T-cell (primary cell): ENCODE data around the gene ACACA. TPM values are rescaled to one million over a fixed set of nuclear protein-coding genes. Genes with fewer than 3 reads are reported as not detected.
A peak's percentile ranks its signal among the peaks of the same experiment; 100 is the strongest.

Source experiments
- ATAC-seq, 4 experiments: fragments of 200-7000 bp in 3 of 4; fragments of 150-1000 bp in 1 of 4; cut with Tn5 transposase; replicated peaks in 1 of 4; 1 replicate in 3 of 4; 2 replicates in 1 of 4; pipeline ENCODE4 v1.10.0; 2021; ENCODE audit warnings: moderate library complexity in 3 of 4, mild to moderate bottlenecking in 2 of 4, moderate number of reproducible peaks in 1 of 4
- CTCF ChIA-PET, 2 donors: fragments of 300-600 bp; sonication (Branson Sonifier 250); formaldehyde crosslinking; loops; one replicate each; lab custom pipeline; 2022; ENCODE audit warnings: antibody characterized with exemption in 2 of 2; lab: Charles Lee
- POLR2A ChIA-PET, 2 donors: fragments of 300-600 bp; sonication (Branson Sonifier 250); formaldehyde crosslinking; loops; one replicate each; lab custom pipeline; 2022; ENCODE audit warnings: antibody characterized with exemption in 2 of 2; lab: Charles Lee
- DNase-seq, 35 experiments: peaks; one replicate each; pipeline versions ENCODE4 v3.0.0 to v3.0.0-alpha.2; 2013 to 2023
- H3K27ac ChIP-seq: one replicate; pipeline ENCODE4 v1.5.1; 2013; ENCODE audit warnings: low read length
- H3K27me3 ChIP-seq, 2 experiments: replicated peaks in 1 of 2; 1 replicate in 1 of 2; 2 replicates in 1 of 2; pipeline versions ENCODE4 v1.6.1 to v1.7.0; 2013; ENCODE audit warnings: low read length in 1 of 2, mixed read lengths in 1 of 2; ENCODE audit not compliant: control insufficient read depth in 2 of 2, insufficient read depth in 2 of 2; ENCODE audit errors: extremely low read depth in 1 of 2
- H3K36me3 ChIP-seq, 2 donors: 1 replicate in 1 of 2; 2 replicates in 1 of 2; pipeline versions ENCODE4 v1.6.1 to v1.7.0; 2013; ENCODE audit warnings: low read length in 1 of 2; ENCODE audit not compliant: control insufficient read depth in 2 of 2, insufficient read depth in 1 of 2; ENCODE audit errors: extremely low read depth in 1 of 2
- H3K4me1 ChIP-seq, 2 experiments: 1 replicate in 1 of 2; 2 replicates in 1 of 2; pipeline versions ENCODE4 v1.6.1 to v1.7.0; 2013; ENCODE audit warnings: low read length in 2 of 2, mixed read lengths in 1 of 2; ENCODE audit not compliant: insufficient read depth in 2 of 2, control insufficient read depth in 1 of 2; ENCODE audit errors: extremely low read depth in 1 of 2
- H3K4me3 ChIP-seq, 2 donors: 1 replicate in 1 of 2; 2 replicates in 1 of 2; pipeline versions ENCODE4 v1.5.1 to v1.7.0; 2013; ENCODE audit warnings: mild to moderate bottlenecking in 2 of 2, low read length in 1 of 2, moderate library complexity in 1 of 2; ENCODE audit not compliant: control insufficient read depth in 1 of 2; ENCODE audit errors: extremely low read depth in 1 of 2
- H3K9me3 ChIP-seq: 2 replicates; pipeline ENCODE4 v1.7.0; 2013
- H3K27ac Mint-ChIP-seq, 2 donors: one replicate each; pipeline ENCODE4 v1.8.0; 2020 to 2021; ENCODE audit warnings: mild to moderate bottlenecking in 2 of 2, mixed read lengths in 2 of 2
- H3K27me3 Mint-ChIP-seq, 2 donors: one replicate each; pipeline ENCODE4 v1.8.0; 2021 to 2022; ENCODE audit warnings: mixed read lengths in 2 of 2
- H3K36me3 Mint-ChIP-seq: one replicate; pipeline ENCODE4 v1.8.0; 2021; ENCODE audit warnings: mixed read lengths
- H3K4me1 Mint-ChIP-seq, 3 donors: one replicate each; pipeline ENCODE4 v1.8.0; 2020 to 2022; ENCODE audit warnings: mixed read lengths in 3 of 3, mild to moderate bottlenecking in 1 of 3
- H3K4me3 Mint-ChIP-seq, 3 donors: one replicate each; pipeline ENCODE4 v1.8.0; 2020 to 2022; ENCODE audit warnings: mild to moderate bottlenecking in 3 of 3, mixed read lengths in 3 of 3, moderate library complexity in 3 of 3
- H3K9me3 Mint-ChIP-seq, 3 donors: one replicate each; pipeline ENCODE4 v1.8.0; 2020 to 2022; ENCODE audit warnings: mixed read lengths in 3 of 3
- WGBS: methylation state at CpG from one replicate; pipeline ENCODE4 v1.1.5; 2013; ENCODE audit warnings: missing lambda C conversion rate; ENCODE audit not compliant: insufficient coverage; 5-methylcytosine and 5-hydroxymethylcytosine counted together
- total RNA-seq, 35 experiments: library from RNA in 6 of 35; stranded (reverse) in 6 of 35; fragments of 120-200 nt in 1 of 35; gene quantifications; one replicate each; pipeline versions ENCODE4 v1.2.1 to v1.2.4 and lab custom pipeline; 2013 to 2026

Gene ACACA
- total RNA-seq, 5 donors from 2014 or later (not counting 1 experiment from before 2014, with no cell fraction given), result 15.9 to 30.2 (median 18.0) TPM

GRCh38 chr17:37247825-37248224, 158.8 kb downstream of the ACACA start:
- no peaks in the 10 kb centered on the region for H3K4me1 Mint-ChIP-seq
- ChIA-PET CTCF (no interaction called here), POLR2A (no interaction called here)
- no peak for ATAC-seq
- no peaks in the 10 kb centered on the region for H3K27me3 Mint-ChIP-seq
- H3K36me3 Mint-ChIP-seq, result peaks cover 61% of the 10 kb centered on the region
- H3K27ac Mint-ChIP-seq, result no peak overlapping the region
- peaks cover 3 to 60% of the 10 kb centered on the region in 2 donors for H3K36me3 ChIP-seq
- no peak for DNase-seq
- H3K9me3 Mint-ChIP-seq, result no peaks in the 10 kb centered on the region
- WGBS, result no CpG with 5 or more reads among the region's 4 CpGs
- H3K27ac ChIP-seq, result no peak overlapping the region
- H3K4me1 ChIP-seq, result no peaks in the 10 kb centered on the region
- H3K27me3 ChIP-seq, result no peaks in the 10 kb centered on the region
- H3K4me3 Mint-ChIP-seq, result no peak overlapping the region
- no peak overlapping the region for H3K4me3 ChIP-seq
- H3K9me3 ChIP-seq, result no peaks in the 10 kb centered on the region

GRCh38 chr17:37246085-37246484, 160.6 kb downstream of the ACACA start:
- no peak overlapping the region for H3K27ac Mint-ChIP-seq
- Histone ChIP-seq H3K4me3 (no peak overlapping the region), H3K9me3 (no peaks in the 10 kb centered on the region), H3K4me1 (no peaks in the 10 kb centered on the region), H3K36me3 (peaks cover 0 to 60% of the 10 kb centered on the region in 2 donors), H3K27me3 (no peaks in the 10 kb centered on the region), H3K27ac (no peak overlapping the region)
- H3K9me3 Mint-ChIP-seq, result no peaks in the 10 kb centered on the region
- no peak overlapping the region for H3K4me3 Mint-ChIP-seq
- POLR2A ChIA-PET, result no interaction called here
- CTCF ChIA-PET, result no interaction called here
- no peaks in the 10 kb centered on the region for H3K27me3 Mint-ChIP-seq
- DNase-seq, result no peak
- ATAC-seq, result no peak
- peaks cover 52% of the 10 kb centered on the region for H3K36me3 Mint-ChIP-seq
- no peaks in the 10 kb centered on the region for H3K4me1 Mint-ChIP-seq
- no CpG with 5 or more reads among the region's 2 CpGs for WGBS

- H3K27me3 Mint-ChIP-seq, result no peaks in the 10 kb centered on the region
- ATAC-seq (no peak), DNase-seq (no peak)
- no peak overlapping the region for H3K4me3 Mint-ChIP-seq
- Histone ChIP-seq H3K27me3 (no peaks in the 10 kb centered on the region), H3K27ac (no peak overlapping the region), H3K4me3 (no peak overlapping the region), H3K36me3 (peaks cover 0 to 33% of the 10 kb centered on the region in 2 donors), H3K4me1 (no peaks in the 10 kb centered on the region), H3K9me3 (no peaks in the 10 kb centered on the region)
- CTCF ChIA-PET, result interaction anchor here in 1 of 2 donors (0.6 to 1.4 kb wide), 3 partner anchors 485 to 638 kb away, joined by 3 to 19 read pairs (median 4); no protein-coding TSS in a partner anchor
- peaks cover 39% of the 10 kb centered on the region for H3K36me3 Mint-ChIP-seq
- H3K9me3 Mint-ChIP-seq, result no peaks in the 10 kb centered on the region
- H3K4me1 Mint-ChIP-seq, result no peaks in the 10 kb centered on the region
- H3K27ac Mint-ChIP-seq, result no peak overlapping the region
- WGBS, result 93% methylated on average over 3 of the region's 5 CpGs
- POLR2A ChIA-PET, result interaction anchor here in 1 of 2 donors (0.6 kb wide), 1 partner anchor 30 kb away, joined by 4 read pairs; no protein-coding TSS in a partner anchor
Observed at GRCh38 chr17:37240381-37240780, 166.3 kb downstream of the ACACA start.

GRCh38 chr17:37239690-37240334, 166.8 kb downstream of the ACACA start:
- Mint-ChIP-seq H3K27me3 (no peaks in the 10 kb centered on the region), H3K4me3 (no peak overlapping the region), H3K4me1 (no peaks in the 10 kb centered on the region), H3K9me3 (no peaks in the 10 kb centered on the region), H3K36me3 (peaks cover 37% of the 10 kb centered on the region), H3K27ac (no peak overlapping the region)
- H3K4me3 ChIP-seq, result no peak overlapping the region
- peak in 2 of 35 experiments; percentile 3 to 50 for DNase-seq
- H3K27me3 ChIP-seq, result no peaks in the 10 kb centered on the region
- H3K36me3 ChIP-seq, result peaks cover 4 to 29% of the 10 kb centered on the region in 2 donors
- ChIA-PET CTCF (interaction anchor here (0.5 to 1.4 kb wide), 6 partner anchors 484 to 1477 kb away, joined by 3 to 19 read pairs (median 4); partner anchors contain the start of gene MRM1 (in 1 of the 2)), POLR2A (interaction anchor here in 1 of 2 donors (0.5 kb wide), 1 partner anchor 12 kb away, joined by 10 read pairs; no protein-coding TSS in a partner anchor)
- no peaks in the 10 kb centered on the region for H3K4me1 ChIP-seq
- no peaks in the 10 kb centered on the region for H3K9me3 ChIP-seq
- H3K27ac ChIP-seq, result no peak overlapping the region
- no CpG with 5 or more reads among the region's 3 CpGs for WGBS
- no peak for ATAC-seq

- POLR2A ChIA-PET, result interaction anchor here in 1 of 2 donors (0.5 kb wide), 1 partner anchor 37 kb away, joined by 3 read pairs; no protein-coding TSS in a partner anchor
- no peak for DNase-seq
Observed at GRCh38 chr17:37234106-37234505, 172.5 kb downstream of the ACACA start.

GRCh38 chr17:37233036-37233435, 173.6 kb downstream of the ACACA start:
- H3K9me3 Mint-ChIP-seq, result no peaks in the 10 kb centered on the region
- no peaks in the 10 kb centered on the region for H3K27me3 ChIP-seq
- H3K36me3 Mint-ChIP-seq, result peaks cover 39% of the 10 kb centered on the region
- no peaks in the 10 kb centered on the region for H3K4me1 Mint-ChIP-seq
- H3K27ac ChIP-seq, result no peak overlapping the region
- no peak overlapping the region for H3K27ac Mint-ChIP-seq
- peaks cover 0 to 4% of the 10 kb centered on the region in 2 donors for H3K36me3 ChIP-seq
- WGBS, result 94% methylated on average over 11 of the region's 11 CpGs
- no peaks in the 10 kb centered on the region for H3K4me1 ChIP-seq
- H3K27me3 Mint-ChIP-seq, result no peaks in the 10 kb centered on the region
- H3K4me3 ChIP-seq, result no peak overlapping the region
- ATAC-seq (no peak), DNase-seq (no peak)
- ChIA-PET CTCF (interaction anchor here in 1 of 2 donors (0.6 kb wide), 1 partner anchor 16 kb away, joined by 4 read pairs; no protein-coding TSS in a partner anchor), POLR2A (no interaction called here)
- H3K4me3 Mint-ChIP-seq, result no peak overlapping the region
- no peaks in the 10 kb centered on the region for H3K9me3 ChIP-seq

More at GRCh38 chr17:37234106-37234505, 172.5 kb downstream of the ACACA start:
- H3K4me1 Mint-ChIP-seq, result no peaks in the 10 kb centered on the region
- no peak overlapping the region for H3K27ac ChIP-seq
- no peaks in the 10 kb centered on the region for H3K27me3 ChIP-seq
- WGBS, result no CpG with 5 or more reads among the region's 1 CpG
- H3K27ac Mint-ChIP-seq, result no peak overlapping the region
- no peak overlapping the region for H3K4me3 ChIP-seq
- no peaks in the 10 kb centered on the region for H3K27me3 Mint-ChIP-seq
- no peak overlapping the region for H3K4me3 Mint-ChIP-seq
- H3K4me1 ChIP-seq, result no peaks in the 10 kb centered on the region
- CTCF ChIA-PET, result no interaction called here
- H3K36me3 Mint-ChIP-seq, result peaks cover 35% of the 10 kb centered on the region
- no peaks in the 10 kb centered on the region for H3K9me3 Mint-ChIP-seq
- ATAC-seq, result no peak
- no peaks in the 10 kb centered on the region for H3K9me3 ChIP-seq
- peaks cover 0 to 4% of the 10 kb centered on the region in 2 donors for H3K36me3 ChIP-seq
